Measurements from ENCODE around the gene ZGLP1.
"Not testable (repeated sequence)": the region's sequence is repeated elsewhere in the genome, so short reads cannot be mapped to it uniquely, and the experiment has no call there.

ZGLP1 gene

DNA sequence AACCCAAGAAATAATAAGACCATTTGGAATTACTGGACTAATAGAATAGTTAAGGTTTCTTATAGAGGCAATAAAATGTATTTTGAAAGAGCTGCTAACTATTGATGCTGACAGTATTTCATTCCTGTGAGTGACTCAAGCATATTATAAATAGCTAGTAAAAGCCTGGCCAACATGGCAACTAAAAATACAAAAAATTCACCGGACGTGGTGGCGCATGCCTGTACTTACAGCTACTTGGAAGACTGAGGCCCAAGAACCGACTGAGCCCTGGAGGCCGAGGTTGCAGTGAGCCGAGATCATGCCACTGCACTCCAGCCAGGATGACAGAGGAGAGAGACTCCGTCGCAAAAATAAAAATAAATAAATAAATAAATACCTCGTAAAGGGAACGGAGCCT, 35.2 kb upstream of the ZGLP1 start:
- Mint-ChIP-seq H3K36me3 (ENCODE audit: low read depth) (no peaks in the 10 kb centered on the region), H3K4me3 (no peak overlapping the region), H3K27ac (no peak overlapping the region), H3K9me3 (no peaks in the 10 kb centered on the region), H3K27me3 (ENCODE audit: low read depth, poor library complexity) (peaks cover 16% of the 10 kb centered on the region), H3K4me1 (peaks cover 11% of the 10 kb centered on the region)
- TF ChIP-seq, protein P1, sequence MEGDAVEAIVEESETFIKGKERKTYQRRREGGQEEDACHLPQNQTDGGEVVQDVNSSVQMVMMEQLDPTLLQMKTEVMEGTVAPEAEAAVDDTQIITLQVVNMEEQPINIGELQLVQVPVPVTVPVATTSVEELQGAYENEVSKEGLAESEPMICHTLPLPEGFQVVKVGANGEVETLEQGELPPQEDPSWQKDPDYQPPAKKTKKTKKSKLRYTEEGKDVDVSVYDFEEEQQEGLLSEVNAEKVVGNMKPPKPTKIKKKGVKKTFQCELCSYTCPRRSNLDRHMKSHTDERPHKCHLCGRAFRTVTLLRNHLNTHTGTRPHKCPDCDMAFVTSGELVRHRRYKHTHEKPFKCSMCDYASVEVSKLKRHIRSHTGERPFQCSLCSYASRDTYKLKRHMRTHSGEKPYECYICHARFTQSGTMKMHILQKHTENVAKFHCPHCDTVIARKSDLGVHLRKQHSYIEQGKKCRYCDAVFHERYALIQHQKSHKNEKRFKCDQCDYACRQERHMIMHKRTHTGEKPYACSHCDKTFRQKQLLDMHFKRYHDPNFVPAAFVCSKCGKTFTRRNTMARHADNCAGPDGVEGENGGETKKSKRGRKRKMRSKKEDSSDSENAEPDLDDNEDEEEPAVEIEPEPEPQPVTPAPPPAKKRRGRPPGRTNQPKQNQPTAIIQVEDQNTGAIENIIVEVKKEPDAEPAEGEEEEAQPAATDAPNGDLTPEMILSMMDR (IDR thresholded peaks at IDR 0.05) = no peak
- no peak for DNase-seq

- no peaks in the 10 kb centered on the region for H3K36me3 Mint-ChIP-seq (ENCODE audit: low read depth)
- H3K27ac Mint-ChIP-seq = no peak overlapping the region
- no peak overlapping the region for H3K4me3 Mint-ChIP-seq
- H3K27me3 Mint-ChIP-seq (ENCODE audit: low read depth, poor library complexity) = peaks cover 24% of the 10 kb centered on the region
- TF ChIP-seq, protein P1 (IDR thresholded peaks at IDR 0.05) = no peak
- DNase-seq = no peak
- H3K4me1 Mint-ChIP-seq = peaks cover 11% of the 10 kb centered on the region
- H3K9me3 Mint-ChIP-seq = no peaks in the 10 kb centered on the region
Measured at GRCh38 chr19:10343495-10343894, 33.9 kb upstream of the ZGLP1 start.

DNA sequence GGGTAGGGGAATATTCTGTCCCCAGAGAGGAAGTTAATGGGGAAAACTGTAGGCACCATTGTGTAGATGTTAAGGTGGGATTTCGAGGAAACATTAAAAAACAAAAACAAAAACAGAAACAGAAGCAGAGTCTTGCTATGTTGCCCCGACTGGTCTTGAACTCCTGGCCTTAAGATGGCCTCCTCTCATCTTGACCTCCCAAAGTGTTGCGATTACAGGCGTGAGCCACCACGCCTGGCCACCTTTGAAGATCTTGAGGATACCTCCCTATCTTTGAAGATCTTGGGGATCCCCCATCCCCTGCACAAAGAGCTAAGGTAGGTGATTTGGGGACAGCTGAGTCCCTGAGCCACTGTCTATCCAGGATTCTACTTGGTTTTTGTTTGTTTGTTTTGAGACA, 30.4 kb upstream of the ZGLP1 start:
- Mint-ChIP-seq H3K4me3 (no peak overlapping the region), H3K9me3 (no peaks in the 10 kb centered on the region), H3K36me3 (ENCODE audit: low read depth) (no peaks in the 10 kb centered on the region), H3K27me3 (ENCODE audit: low read depth, poor library complexity) (peaks cover 27% of the 10 kb centered on the region), H3K27ac (no peak overlapping the region), H3K4me1 (peaks cover 6% of the 10 kb centered on the region)
- no peak for DNase-seq
- TF ChIP-seq, protein P1 (IDR thresholded peaks at IDR 0.05) = no peak

DNA sequence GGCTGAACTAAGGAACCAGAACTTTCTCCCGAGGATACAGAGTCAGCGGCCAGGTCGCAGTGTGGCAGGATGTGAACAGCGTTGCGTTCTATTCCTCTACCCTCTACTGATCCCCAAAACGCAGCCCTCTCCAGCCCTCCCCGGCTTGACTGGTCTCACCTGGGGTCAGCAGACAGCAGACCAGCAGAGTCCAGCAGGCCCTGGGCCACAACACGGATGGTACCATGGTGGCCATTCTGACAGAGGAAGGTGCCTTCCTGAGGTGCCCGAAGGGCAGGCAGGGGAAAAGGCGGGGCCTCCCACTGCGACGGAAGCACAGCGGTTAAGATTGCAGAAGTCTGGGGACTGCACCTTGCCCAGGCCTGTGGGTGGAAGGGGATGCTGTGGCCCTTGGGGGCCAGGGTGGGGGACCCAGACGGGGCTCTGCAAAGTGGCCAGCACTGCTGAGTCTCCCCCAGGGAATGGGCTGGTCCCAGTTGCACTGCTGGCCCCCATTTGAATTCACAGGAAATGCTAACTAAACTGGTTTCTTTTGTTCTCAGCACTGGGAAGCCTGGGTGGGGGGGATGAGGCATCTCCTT, 29.9 kb upstream of the ZGLP1 start, which contains the start of gene ICAM3:
TSS of gene ICAM3 (minus strand) at position 245 of the 581 bp plus-strand sequence. CDS start at position 235, 10 bp downstream.
- DNase-seq = no peak
- Mint-ChIP-seq H3K27me3 (ENCODE audit: low read depth, poor library complexity) (peaks cover 24% of the 10 kb centered on the region), H3K9me3 (no peaks in the 10 kb centered on the region), H3K4me1 (peaks cover 12% of the 10 kb centered on the region), H3K36me3 (ENCODE audit: low read depth) (no peaks in the 10 kb centered on the region), H3K27ac (no peak within 1 kb of the TSS), H3K4me3 (no peak within 1 kb of the TSS)
- TF ChIP-seq, protein P1 (IDR thresholded peaks at IDR 0.05) = no peak

- DNase-seq = no peak
- Mint-ChIP-seq H3K36me3 (ENCODE audit: low read depth) (no peaks in the 10 kb centered on the region), H3K4me1 (peaks cover 17% of the 10 kb centered on the region), H3K27ac (no peak overlapping the region), H3K27me3 (ENCODE audit: low read depth, poor library complexity) (peaks cover 23% of the 10 kb centered on the region), H3K9me3 (no peaks in the 10 kb centered on the region), H3K4me3 (no peak overlapping the region)
- TF ChIP-seq, protein P1 (IDR thresholded peaks at IDR 0.05) = no peak
Measured at GRCh38 chr19:10338940-10339339, 29.3 kb upstream of the ZGLP1 start.

GRCh38 chr19:10336725-10337124, 27.1 kb upstream of the ZGLP1 start:
- H3K9me3 Mint-ChIP-seq; H3K36me3 Mint-ChIP-seq (ENCODE audit: low read depth); DNase-seq; H3K4me3 Mint-ChIP-seq; H3K27ac Mint-ChIP-seq: not testable (repeated sequence)
- Mint-ChIP-seq H3K4me1 (peaks cover 36% of the 10 kb centered on the region), H3K27me3 (ENCODE audit: low read depth, poor library complexity) (peaks cover 23% of the 10 kb centered on the region)

Data from nephron progenitor cell (in vitro differentiated cells).